ENCODE measurements around the gene PARD3B. TPM values are rescaled to one million over a fixed set of nuclear protein-coding genes. Genes with fewer than 3 reads are reported as not detected.

Gene PARD3B
- total and polyA plus RNA-seq, 2 of the 13 experiments (the other 11 are each of a cell fraction or from before 2014, with no cell fraction given), result 0.71 to 2.3 TPM

- TF ChIP-seq, protein P1, sequence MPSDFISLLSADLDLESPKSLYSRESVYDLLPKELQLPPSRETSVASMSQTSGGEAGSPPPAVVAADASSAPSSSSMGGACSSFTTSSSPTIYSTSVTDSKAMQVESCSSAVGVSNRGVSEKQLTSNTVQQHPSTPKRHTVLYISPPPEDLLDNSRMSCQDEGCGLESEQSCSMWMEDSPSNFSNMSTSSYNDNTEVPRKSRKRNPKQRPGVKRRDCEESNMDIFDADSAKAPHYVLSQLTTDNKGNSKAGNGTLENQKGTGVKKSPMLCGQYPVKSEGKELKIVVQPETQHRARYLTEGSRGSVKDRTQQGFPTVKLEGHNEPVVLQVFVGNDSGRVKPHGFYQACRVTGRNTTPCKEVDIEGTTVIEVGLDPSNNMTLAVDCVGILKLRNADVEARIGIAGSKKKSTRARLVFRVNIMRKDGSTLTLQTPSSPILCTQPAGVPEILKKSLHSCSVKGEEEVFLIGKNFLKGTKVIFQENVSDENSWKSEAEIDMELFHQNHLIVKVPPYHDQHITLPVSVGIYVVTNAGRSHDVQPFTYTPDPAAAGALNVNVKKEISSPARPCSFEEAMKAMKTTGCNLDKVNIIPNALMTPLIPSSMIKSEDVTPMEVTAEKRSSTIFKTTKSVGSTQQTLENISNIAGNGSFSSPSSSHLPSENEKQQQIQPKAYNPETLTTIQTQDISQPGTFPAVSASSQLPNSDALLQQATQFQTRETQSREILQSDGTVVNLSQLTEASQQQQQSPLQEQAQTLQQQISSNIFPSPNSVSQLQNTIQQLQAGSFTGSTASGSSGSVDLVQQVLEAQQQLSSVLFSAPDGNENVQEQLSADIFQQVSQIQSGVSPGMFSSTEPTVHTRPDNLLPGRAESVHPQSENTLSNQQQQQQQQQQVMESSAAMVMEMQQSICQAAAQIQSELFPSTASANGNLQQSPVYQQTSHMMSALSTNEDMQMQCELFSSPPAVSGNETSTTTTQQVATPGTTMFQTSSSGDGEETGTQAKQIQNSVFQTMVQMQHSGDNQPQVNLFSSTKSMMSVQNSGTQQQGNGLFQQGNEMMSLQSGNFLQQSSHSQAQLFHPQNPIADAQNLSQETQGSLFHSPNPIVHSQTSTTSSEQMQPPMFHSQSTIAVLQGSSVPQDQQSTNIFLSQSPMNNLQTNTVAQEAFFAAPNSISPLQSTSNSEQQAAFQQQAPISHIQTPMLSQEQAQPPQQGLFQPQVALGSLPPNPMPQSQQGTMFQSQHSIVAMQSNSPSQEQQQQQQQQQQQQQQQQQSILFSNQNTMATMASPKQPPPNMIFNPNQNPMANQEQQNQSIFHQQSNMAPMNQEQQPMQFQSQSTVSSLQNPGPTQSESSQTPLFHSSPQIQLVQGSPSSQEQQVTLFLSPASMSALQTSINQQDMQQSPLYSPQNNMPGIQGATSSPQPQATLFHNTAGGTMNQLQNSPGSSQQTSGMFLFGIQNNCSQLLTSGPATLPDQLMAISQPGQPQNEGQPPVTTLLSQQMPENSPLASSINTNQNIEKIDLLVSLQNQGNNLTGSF (CRISPR knock-in tag; IDR thresholded peaks at IDR 0.05), result no peak
- TF ChIP-seq RARA (CRISPR knock-in tag; IDR thresholded peaks at IDR 0.05) (peak; percentile 65), SOX6 (IDR thresholded peaks at IDR 0.05) (no peak), SOX6 (CRISPR knock-in tag; IDR thresholded peaks at IDR 0.05) (peak; percentile 12; the same call in 1 of the 2 replicates), KAT8 (CRISPR knock-in tag; IDR thresholded peaks at IDR 0.05) (peak; percentile 45; the same call in 1 of the 2 replicates), TEF (CRISPR knock-in tag; IDR thresholded peaks at IDR 0.05) (no peak), NR2F6 (IDR thresholded peaks at IDR 0.05) (0 out of 2 replicates have a peak, but pooled peaks have one; percentile 42), NR2F6 (CRISPR knock-in tag; IDR thresholded peaks at IDR 0.05) (peak; percentile 66), RAD21 (CRISPR knock-in tag; IDR thresholded peaks at IDR 0.05) (peak; percentile 66), CEBPB (IDR thresholded peaks at IDR 0.05; ENCODE audit: borderline replicate concordance, low read depth, low read length) (peak; percentile 93), MED1 (CRISPR knock-in tag; IDR thresholded peaks at IDR 0.05) (peak; percentile 27; the same call in 1 of the 2 replicates), SRSF9 (IDR thresholded peaks at IDR 0.05; ENCODE audit: borderline replicate concordance, insufficient read depth, low read depth, low read length, poor library complexity, severe bottlenecking) (no peak), ELF3 (CRISPR knock-in tag; IDR thresholded peaks at IDR 0.05) (peak; percentile 58; the same call in 1 of the 2 replicates), CEBPG (CRISPR knock-in tag; IDR thresholded peaks at IDR 0.05) (peak; percentile 87), YY1 (IDR thresholded peaks at IDR 0.05; ENCODE audit: insufficient read depth, insufficient replicate concordance, low read depth, low read length) (peak; percentile 29), HMG20A (CRISPR knock-in tag; IDR thresholded peaks at IDR 0.05; ENCODE audit: borderline replicate concordance) (no peak), ZNF180 (CRISPR knock-in tag; IDR thresholded peaks at IDR 0.05; ENCODE audit: borderline replicate concordance, low read depth) (no peak), NR2F1 (CRISPR knock-in tag; IDR thresholded peaks at IDR 0.05) (peak; percentile 69 to 82; a peak in 3 of 4 replicates), TFAP4 (IDR thresholded peaks at IDR 0.05; ENCODE audit: borderline replicate concordance, low read depth) (no peak)
- TF ChIP-seq, protein P2, sequence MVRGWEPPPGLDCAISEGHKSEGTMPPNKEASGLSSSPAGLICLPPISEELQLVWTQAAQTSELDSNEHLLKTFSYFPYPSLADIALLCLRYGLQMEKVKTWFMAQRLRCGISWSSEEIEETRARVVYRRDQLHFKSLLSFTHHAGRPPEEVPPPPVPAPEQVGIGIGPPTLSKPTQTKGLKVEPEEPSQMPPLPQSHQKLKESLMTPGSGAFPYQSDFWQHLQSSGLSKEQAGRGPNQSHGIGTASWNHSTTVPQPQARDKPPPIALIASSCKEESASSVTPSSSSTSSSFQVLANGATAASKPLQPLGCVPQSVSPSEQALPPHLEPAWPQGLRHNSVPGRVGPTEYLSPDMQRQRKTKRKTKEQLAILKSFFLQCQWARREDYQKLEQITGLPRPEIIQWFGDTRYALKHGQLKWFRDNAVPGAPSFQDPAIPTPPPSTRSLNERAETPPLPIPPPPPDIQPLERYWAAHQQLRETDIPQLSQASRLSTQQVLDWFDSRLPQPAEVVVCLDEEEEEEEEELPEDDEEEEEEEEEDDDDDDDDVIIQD (CRISPR knock-in tag; IDR thresholded peaks at IDR 0.05; ENCODE audit: low read depth), result peak; percentile 88; the same call in 1 of the 2 replicates
- TF ChIP-seq, protein P3, sequence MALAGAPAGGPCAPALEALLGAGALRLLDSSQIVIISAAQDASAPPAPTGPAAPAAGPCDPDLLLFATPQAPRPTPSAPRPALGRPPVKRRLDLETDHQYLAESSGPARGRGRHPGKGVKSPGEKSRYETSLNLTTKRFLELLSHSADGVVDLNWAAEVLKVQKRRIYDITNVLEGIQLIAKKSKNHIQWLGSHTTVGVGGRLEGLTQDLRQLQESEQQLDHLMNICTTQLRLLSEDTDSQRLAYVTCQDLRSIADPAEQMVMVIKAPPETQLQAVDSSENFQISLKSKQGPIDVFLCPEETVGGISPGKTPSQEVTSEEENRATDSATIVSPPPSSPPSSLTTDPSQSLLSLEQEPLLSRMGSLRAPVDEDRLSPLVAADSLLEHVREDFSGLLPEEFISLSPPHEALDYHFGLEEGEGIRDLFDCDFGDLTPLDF (CRISPR knock-in tag; IDR thresholded peaks at IDR 0.05), result 0 out of 2 replicates have a peak, but pooled peaks have one; percentile 20
These were observed 146.7 kb downstream of the PARD3B start (continued) for GRCh38 chr2:204691911-204692510.

All from HepG2 (cell line).